HL-60/S4 (cell line): Measurements from ENCODE around the gene KERA.
"Not testable (repeated sequence)": the region's sequence is repeated elsewhere in the genome, so short reads cannot be mapped to it uniquely, and the experiment has no call there.

ENCODE experiments used
- in situ Hi-C: fragments of 300-500 bp; cut with MboI; formaldehyde crosslinking; loops from 2 replicates; pipeline ENCODE4 v1.14.3; 2022; ENCODE audit warnings: low sequenced_read_pairs

KERA gene, protein sequence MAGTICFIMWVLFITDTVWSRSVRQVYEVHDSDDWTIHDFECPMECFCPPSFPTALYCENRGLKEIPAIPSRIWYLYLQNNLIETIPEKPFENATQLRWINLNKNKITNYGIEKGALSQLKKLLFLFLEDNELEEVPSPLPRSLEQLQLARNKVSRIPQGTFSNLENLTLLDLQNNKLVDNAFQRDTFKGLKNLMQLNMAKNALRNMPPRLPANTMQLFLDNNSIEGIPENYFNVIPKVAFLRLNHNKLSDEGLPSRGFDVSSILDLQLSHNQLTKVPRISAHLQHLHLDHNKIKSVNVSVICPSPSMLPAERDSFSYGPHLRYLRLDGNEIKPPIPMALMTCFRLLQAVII

DNA sequence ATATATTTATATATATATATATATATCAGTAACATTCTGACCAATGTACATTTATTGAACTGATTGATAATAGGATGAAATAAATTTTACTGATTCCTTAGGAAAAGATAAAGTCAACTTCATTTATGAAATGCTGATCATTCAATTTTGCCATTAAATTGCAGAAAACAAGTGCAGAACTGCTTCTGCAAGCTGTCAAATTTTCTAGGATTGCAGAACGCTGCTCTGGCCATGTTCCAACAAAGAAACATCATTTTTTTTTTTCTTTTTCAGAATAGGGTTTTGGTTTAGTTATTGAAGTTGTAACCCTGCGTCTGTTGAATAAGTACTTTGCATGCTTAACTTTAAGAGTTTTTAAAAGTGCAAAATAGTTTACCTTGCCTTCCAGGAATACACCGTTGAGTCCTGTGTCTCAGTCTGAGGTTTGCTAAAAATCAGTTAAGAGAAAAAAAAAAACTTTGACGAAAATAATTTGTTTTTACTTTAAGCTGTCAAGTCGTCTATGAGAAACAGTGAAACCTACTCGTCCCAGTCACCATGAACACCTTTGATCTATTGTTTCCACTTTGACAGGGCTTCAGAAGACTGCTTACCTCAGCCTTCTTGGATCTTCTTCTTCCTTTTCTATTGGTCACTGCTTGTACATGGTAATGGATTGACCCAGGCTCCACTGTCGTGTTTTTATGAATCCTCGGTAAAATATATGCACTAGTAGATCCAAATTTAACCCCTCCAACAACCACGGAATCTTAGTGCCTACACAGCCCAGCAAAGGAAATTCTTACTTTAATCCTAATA lies at the start of gene KERA:
TSS of gene KERA (minus strand) at position 657 of the 798 bp plus-strand sequence. CDS start 1,743 bp downstream, outside the sequence.
- in situ Hi-C loops, result no loop called here

DNA sequence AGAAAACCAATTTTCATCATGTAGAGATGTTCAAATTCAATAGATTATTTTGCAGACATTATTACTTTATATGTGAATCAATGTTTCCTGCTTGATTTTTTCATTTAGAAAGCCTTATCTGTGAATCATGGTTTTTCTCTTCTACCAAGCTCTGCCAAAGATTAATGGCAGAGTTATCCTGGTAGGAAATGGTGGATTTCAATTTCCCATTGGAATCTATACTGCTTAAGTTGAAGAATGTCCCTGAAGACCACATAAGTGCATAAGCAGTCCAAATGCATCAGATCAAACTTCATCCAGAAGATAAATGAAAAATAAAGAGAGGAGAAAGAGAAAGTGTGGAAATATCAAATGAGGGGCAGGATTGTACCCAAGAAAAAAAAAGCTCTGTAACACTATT lies 48.5 kb upstream of the KERA start:
- in situ Hi-C loops, result no loop called here

DNA sequence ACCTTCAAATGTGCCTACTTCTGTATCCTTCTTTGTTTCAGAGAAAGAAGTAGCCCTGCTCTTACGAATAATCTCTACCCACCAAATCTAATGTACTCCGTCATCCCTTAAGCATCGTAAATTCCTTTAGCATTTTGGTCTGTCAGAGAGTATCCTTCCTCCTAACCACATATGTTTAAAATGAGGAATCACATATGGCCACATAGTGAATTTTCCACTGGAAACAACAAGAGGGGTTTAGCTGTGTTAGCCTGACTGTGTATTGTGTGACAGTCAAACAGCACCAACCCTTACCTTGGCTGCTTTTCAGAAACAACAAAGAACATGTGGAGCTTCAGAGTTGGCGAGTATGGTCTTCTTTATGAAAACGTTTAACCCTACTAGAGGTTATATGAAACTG lies 48.0 kb upstream of the KERA start:
- in situ Hi-C loops, result no loop called here

DNA sequence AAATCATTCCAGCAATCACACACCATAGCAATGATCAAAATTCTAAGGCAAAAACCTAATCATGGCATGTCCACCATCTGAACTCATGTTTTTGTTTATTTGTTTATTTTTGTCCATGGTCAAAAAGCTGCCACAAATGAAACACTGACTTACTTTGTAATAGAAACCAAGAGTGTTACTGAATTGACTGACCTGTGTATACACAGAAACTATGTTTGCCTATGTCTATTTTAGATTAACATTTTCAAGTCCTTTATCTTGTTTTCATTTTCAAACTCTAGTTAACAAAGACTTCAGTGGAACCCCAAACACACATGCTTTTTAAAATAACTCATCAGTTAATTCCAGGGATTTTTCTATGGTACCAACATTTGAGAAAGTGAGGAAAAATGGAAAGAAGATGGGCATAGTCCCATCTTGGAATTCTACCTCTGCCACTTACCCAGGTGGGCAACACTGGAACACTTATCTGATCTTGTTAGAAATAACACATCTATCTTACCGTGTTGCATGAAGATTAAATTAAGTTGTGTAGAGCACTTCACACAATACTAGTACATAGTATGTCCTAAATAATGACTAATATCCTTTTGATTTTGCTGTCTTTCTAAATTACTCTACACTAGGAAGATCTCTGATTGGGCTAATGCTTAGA lies 47.1 kb upstream of the KERA start:
- in situ Hi-C loops, result no loop called here

DNA sequence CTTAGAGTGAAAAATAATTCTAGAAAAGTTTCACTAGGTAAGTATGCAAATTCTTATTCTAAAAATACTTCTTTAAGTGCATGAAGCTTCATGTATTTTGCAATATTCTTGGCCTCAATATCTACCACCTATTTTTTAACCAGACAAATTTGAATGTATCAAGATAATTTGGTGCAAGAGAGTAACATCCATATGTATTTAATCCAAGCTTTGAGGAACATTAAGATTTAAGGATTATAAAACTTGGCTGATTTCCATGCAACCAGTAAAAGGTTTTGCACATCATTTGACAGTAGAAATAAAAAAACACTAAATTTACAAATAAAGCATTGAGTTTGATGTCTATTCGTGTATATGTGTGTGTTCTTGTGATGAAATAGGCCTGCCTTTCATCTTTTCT lies 45.8 kb upstream of the KERA start:
- in situ Hi-C loops, result no loop called here

DNA sequence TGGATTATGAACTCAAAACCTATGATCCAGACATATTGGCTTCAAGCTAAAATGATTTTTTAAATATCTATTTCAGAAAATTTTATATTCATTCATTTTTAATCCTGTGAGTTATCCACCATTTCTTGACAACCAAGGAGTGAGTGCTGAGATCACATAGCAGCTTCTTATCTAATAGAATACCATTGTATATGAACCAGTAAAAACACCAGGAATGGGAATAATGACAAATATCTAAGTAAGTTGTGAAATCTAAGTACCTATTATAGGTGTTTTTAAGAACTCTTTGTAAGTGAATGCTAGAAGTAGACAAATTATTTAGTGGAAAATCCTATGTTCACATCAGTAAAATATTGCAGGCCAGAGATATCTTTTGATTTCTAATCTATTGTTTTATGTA lies 45.3 kb upstream of the KERA start:
- in situ Hi-C loops, result no loop called here

DNA sequence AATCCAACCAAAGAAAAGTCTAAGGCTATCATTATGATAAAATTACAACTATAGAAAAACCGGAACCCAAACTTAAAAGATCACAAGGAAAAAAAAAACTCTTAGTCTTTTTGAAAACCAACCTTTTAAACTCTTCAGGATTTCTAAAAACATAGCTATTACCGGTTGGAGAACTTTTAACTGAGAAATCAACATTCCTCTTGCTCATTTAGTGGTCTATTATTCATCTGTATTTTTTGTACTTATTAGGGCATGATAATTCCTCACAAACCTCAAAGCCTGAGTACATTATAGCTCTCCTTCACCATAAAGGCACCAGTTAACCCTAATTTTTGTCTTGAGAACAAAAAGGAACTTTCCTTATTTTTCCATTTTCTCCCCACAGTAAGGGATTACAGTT lies 43.1 kb upstream of the KERA start:
- in situ Hi-C loops, result no loop called here

DNA sequence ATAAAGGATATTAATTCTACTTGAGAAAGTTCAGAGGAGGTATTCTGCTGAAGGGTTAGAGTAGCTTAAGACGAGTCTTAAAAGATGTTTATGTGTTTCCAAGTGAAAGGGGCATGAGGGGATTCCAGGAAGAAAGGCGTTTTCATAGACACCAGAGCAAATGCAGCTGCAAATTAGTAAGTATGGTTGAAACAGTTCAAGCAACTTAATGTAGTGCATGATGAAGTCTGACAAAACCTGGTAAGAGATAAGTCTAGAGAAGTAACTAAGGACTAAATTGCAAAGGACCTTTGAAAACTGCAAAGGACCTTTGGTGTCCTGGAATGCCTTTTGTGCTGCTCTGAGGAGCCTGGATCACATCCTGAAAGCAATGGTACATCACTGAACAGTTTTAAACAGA lies 42.0 kb upstream of the KERA start:
- in situ Hi-C loops, result no loop called here

DNA sequence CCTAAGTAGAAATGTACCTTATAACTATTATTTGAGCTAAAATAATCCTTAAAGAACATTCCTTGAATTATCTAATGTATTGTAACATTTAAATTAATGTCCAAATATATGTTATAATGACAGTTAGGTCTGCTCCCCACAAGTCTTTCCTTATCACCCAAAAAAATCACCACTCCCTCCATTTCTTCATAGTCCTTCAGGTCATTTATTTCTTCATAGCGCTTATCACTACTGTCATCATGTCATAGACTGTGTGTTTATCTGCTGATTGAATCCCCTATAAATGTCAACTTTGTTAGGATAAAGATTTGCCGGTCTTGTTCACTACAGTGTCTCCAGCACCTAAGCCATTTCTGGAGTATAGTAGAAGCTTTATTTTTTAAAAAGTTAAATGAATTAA lies 41.5 kb upstream of the KERA start:
- in situ Hi-C loops, result no loop called here

DNA sequence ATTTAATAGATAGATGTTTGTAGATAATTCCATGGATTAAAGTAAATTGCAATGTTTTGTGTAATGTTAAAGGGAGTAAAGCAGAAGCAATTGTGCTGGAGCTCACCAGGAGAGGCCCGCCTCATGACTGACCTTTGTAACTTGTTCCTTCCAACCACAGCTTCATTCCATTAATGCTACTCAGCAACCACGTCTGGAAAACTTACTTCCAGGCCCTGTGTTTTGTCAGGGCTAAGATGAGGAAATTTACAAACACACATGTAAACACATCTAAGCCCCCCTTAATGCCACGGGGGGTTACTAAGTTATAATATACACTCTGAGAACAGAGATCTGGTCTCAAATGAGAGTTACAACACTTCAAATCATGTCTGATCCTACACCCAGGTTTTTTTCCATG lies 41.1 kb upstream of the KERA start:
- in situ Hi-C loops, result no loop called here

DNA sequence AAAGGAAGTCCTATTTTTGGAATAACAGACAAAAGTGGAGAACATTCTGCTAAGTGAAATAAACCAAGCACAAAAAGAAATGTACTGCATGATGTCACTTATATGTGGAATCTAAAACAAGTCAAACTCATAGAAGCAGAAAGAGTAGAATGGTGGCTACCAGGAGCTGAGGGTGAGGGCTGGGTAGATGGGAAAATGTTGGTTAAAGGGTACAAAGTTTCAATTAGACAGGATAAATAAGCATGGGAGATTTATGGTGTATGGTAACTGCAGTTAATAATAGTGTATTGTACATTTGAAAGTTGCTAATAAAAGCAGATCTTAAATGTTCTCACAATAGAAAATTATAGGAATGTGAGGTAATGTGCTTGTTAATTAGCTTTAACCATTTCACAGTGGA lies 40.6 kb upstream of the KERA start:
- in situ Hi-C loops, result no loop called here

DNA sequence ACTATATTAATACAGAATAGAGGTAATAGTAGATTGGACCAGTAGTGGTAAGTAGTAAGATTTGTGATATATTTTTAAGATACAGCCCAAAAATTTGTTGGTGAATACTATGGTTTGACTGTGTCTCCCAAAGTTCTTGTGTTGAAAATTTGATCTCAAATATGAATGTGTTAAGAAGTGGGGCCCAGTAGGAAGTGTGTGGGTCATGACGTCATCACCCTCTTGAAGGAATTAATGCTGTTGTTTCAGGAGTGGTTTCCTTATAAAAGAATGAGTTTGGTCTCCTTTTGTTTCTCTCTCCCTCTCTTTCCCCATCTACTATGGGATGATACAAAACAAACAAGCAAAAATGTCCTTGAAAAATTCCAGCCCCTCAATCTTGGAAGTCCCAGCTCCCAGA lies 37.1 kb upstream of the KERA start:
- in situ Hi-C loops, result no loop called here

DNA sequence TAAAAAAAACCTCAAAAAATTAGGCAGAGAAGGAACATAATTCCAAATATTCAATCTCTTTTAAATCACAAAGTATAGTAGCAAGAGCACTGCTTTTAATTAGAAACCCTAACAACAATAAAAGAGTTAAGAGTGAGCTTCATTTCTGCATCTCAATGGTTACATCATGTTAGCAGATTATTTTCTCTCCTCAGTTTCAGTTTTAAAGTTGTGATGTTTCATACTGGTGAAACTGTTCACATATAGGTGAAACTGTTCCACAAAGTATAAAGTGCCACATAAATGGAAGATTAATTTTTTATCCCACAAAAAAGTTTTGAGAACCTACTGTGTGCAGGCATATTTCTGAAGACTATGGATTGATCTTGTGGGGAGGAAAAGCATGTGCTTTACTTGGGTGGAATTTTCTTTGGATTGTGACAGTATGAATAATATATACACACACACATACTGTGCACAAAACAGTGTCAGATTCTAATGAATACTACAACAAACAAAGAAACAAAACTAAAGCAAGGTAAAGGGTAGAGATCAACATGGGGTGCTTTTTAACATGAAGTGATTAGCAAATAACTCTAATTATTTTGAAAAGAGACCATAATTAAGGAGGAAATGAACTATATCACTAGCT lies 36.3 kb upstream of the KERA start:
- in situ Hi-C loops, result no loop called here

DNA sequence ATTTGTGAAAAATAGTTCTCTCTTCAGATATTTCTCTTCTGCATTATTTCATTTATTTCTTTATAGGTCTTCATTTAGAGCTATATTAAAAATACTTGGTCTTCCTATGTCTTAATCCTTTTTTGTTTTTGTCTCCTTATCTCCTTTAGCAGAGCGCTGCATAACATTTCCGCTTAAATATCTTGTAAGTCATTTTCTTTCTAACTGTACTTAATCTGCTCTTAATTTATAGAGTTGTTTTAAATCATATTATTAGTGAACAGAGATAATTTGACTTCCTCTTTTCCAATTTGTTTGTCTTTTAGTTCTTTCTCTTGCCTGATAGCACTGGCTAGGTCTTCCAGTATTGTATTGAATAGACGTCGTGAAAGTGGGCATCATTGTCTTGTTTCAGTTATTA lies 35.5 kb upstream of the KERA start:
- in situ Hi-C loops, result no loop called here

DNA sequence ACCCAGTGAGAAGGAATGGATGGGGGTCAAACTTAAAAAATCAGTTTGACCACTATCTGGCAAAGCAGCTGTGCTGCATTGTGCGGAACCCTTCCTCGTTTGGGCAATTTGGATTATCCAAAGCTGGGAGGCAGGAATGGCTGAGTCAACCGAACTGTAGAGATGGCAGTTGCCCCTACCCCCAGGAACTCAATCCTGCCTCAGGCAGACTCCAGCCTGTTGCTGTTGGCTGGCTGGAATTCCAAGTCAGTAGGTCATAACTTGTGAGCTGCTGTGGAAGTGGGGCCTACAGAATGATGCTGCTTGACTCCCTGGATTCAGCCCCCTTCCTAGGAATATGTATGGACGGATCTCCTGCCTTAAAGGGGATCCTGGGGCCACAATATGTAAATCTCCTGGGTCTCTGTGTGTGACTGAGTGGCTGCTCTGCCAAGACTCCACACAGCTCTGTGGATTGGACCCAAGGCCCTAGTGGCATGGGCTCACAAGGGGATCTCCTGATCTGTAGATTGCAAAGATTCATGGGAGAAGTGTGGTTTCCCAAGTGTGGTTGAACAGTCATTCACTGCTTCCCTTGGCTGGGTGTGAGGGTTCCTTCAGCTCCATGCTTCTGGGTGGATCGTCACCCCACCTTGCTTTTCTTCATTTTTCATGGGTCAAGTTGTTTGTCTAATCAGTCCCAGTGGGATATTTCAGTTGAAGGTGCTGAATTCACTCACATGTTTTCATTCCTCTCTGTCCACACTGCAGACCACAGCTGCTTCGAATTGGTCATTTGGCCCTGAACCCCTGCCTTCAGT lies 34.3 kb upstream of the KERA start:
- in situ Hi-C loops, result no loop called here

DNA sequence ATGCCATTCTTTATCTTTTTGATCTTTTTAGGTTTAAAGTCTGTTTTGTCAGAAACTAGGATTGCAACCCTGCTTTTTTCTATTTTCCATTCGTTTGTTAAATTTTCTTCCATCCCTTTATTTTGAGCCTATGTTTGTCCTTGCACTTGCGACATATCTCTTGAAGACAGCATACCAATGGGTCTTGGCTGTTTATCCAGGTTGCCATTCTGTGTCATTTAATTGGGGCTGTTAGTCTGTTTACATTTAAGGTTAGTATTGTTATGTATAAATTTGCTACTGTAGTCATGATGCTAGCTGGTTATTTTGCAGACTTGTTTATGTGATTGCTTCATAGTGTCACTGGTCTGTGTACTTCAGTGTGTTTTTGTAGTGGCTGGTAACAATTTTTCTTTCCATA lies 32.1 kb upstream of the KERA start:
- in situ Hi-C loops, result not testable (repeated sequence)

DNA sequence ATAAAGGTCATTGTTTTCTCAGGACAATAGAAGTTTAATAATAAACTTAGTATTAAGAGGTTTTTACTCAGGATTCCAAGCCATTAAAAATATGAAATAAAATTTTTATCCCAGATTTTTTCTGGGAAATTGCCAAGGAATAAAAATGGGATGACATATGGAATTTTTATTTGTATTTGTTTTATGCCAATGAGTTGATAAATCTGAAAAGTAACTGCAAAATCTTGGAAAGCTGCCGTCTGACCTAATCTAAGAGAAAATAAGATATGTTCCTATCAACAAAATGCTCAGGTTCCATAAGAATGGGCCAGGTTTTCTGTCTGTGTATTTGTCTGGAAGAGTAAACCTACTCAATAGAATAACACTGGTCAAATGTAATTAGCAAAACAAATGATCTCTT lies 22.2 kb upstream of the KERA start:
- in situ Hi-C loops, result no loop called here

DNA sequence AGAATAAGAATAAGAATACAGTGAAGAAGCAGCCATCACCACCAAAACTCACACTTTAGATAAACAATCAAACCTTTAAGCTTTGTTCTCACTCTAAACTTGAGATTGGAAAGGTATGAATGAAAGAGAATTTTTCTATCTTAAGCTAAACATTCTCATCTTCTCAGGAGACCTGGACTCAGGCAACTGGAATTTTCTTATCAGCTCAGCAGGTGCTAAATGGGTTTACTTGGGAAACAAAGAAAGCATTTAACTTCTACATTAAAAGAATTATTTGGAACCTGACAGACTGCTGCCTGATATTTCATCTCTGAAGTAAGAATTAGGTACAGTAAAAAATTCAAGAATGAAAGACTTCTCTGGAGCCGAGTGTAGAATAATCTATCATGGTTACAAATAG lies 20.7 kb upstream of the KERA start:
- in situ Hi-C loops, result no loop called here

DNA sequence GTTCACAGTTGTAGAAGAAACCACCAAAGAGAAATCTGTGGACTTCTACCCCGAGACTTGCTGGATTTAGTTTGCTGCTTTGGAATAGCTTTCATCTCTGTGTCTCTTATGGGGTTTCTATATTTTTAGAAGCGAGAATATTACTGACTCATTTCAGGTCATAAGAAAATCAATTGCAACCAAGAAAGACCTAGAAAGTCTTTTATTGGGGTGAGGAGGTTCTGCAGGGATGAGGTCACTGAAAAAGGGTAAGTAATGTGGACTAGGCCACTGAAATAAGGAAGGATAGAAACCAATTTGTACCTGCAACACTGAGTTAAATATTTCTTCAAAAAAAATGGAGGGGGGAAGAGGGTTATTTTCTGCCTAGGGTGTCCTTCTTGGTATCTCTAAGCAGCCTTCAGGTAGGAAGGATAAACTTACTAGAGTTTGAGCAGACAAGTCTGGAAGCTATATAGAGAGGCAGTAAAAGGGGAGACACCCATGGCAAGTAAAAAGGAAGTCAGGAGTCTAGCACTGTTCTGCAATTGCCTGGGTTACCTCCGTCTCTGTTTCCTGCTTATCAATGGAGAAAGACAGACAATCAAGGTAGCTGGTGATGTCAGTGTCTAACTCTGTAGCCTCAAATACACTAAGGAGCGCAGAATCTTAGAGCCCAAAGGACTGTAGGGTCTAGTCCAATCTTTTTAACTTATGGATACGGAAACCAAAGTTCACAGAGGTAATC lies 19.6 kb upstream of the KERA start:
- in situ Hi-C loops, result no loop called here

DNA sequence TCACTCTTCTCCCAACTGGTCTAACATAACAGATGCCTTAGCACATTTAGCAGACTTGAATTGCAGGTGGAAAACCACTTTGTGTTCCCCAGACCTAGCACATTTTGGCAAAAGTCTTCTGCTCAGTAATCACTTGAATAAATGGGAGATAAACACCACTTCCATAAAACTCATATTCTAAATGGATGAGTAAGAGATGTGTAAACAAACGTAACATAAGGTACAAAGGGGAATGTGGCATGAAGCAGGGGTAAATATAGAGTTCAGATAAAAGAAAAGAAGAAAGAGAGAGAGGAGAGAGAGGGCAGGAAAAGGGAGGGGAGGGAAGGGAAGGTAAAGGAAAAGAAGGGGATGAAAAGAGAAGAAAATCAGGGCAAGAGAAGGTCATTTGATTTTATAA lies 17.0 kb upstream of the KERA start:
- in situ Hi-C loops, result no loop called here
